CD14-positive monocyte (primary cell): ENCODE data around the gene ANKAR. TPM values are rescaled to one million over a fixed set of nuclear protein-coding genes. Genes with fewer than 3 reads are reported as not detected.

Experiments
- DNase-seq, 3 donors: peaks; one replicate each; pipeline ENCODE4 v3.0.0-alpha.2; 2011 to 2022
- H2AFZ ChIP-seq: 2 replicates; pipeline ENCODE4 v1.6.0; 2012; ENCODE audit warnings: mild to moderate bottlenecking, low read depth, low read length, inconsistent platforms; ENCODE audit not compliant: insufficient read depth, poor library complexity, severe bottlenecking
- H3K27ac ChIP-seq, 2 donors: 1 replicate in 1 of 2; 2 replicates in 1 of 2; pipeline ENCODE4 v1.5.1; 2012 to 2013; ENCODE audit warnings: low read length in 2 of 2, control low read depth in 1 of 2, inconsistent platforms in 1 of 2, low read depth in 1 of 2, mild to moderate bottlenecking in 1 of 2
- H3K27me3 ChIP-seq, 2 donors: one replicate each; pipeline versions ENCODE4 v1.6.0 to v1.6.1; 2011 to 2013; ENCODE audit warnings: low read length in 2 of 2; ENCODE audit not compliant: control insufficient read depth in 2 of 2, insufficient read depth in 2 of 2
- H3K36me3 ChIP-seq, 2 donors: replicated peaks in 1 of 2; 1 replicate in 1 of 2; 2 replicates in 1 of 2; pipeline versions ENCODE4 v1.5.1 to v1.6.1; 2012 to 2013; ENCODE audit warnings: low read length in 2 of 2, control low read depth in 1 of 2, inconsistent platforms in 1 of 2, mild to moderate bottlenecking in 1 of 2; ENCODE audit not compliant: insufficient read depth in 2 of 2, control insufficient read depth in 1 of 2
- H3K4me1 ChIP-seq, 2 donors: 1 replicate in 1 of 2; 2 replicates in 1 of 2; pipeline versions ENCODE4 v1.5.1 to v1.6.1; 2012 to 2013; ENCODE audit warnings: low read length in 2 of 2, control low read depth in 1 of 2, inconsistent platforms in 1 of 2, mild to moderate bottlenecking in 1 of 2, moderate library complexity in 1 of 2; ENCODE audit not compliant: insufficient read depth in 2 of 2, control insufficient read depth in 1 of 2
- H3K4me2 ChIP-seq: replicated peaks from 2 replicates; pipeline ENCODE3; 2012; ENCODE audit warnings: low read length, moderate library complexity, mild to moderate bottlenecking; ENCODE audit not compliant: poor library complexity, severe bottlenecking; ENCODE audit errors: extremely low read depth
- H3K4me3 ChIP-seq, 3 experiments: fragments of 200-600 bp in 1 of 3; sonication (generic) in 1 of 3; replicated peaks in 1 of 3; 1 replicate in 2 of 3; 2 replicates in 1 of 3; pipeline ENCODE4 v1.5.1; 2011 to 2013; ENCODE audit warnings: low read length in 3 of 3, mild to moderate bottlenecking in 3 of 3, control low read depth in 2 of 3, low read depth in 2 of 3, inconsistent platforms in 1 of 3, moderate library complexity in 1 of 3
- H3K79me2 ChIP-seq: 2 replicates; pipeline ENCODE4 v1.6.0; 2012; ENCODE audit warnings: mild to moderate bottlenecking, control low read depth, inconsistent platforms, low read length, moderate library complexity; ENCODE audit not compliant: insufficient read depth
- H3K9ac ChIP-seq: 2 replicates; pipeline ENCODE4 v1.6.0; 2017; ENCODE audit warnings: low read length, mild to moderate bottlenecking; ENCODE audit not compliant: insufficient read depth, poor library complexity, severe bottlenecking
- H3K9me3 ChIP-seq, 2 donors: replicated peaks in 1 of 2; 1 replicate in 1 of 2; 2 replicates in 1 of 2; pipeline versions ENCODE4 v1.5.1 to v1.6.1; 2012 to 2013; ENCODE audit warnings: low read length in 2 of 2, control low read depth in 1 of 2; ENCODE audit not compliant: control insufficient read depth in 1 of 2, insufficient read depth in 1 of 2
- H4K20me1 ChIP-seq: 2 replicates; pipeline ENCODE4 v1.6.0; 2012; ENCODE audit warnings: mild to moderate bottlenecking, low read length, control low read depth, moderate library complexity; ENCODE audit not compliant: insufficient read depth
- H3K27ac Mint-ChIP-seq, 7 donors: one replicate each; pipeline ENCODE4 v1.8.0; 2020; ENCODE audit warnings: mild to moderate bottlenecking in 7 of 7, mixed read lengths in 7 of 7, moderate library complexity in 6 of 7, inconsistent platforms in 2 of 7
- H3K27me3 Mint-ChIP-seq, 3 donors: one replicate each; pipeline ENCODE4 v1.8.0; 2021 to 2022; ENCODE audit warnings: low read depth in 3 of 3, mild to moderate bottlenecking in 3 of 3, mixed read lengths in 3 of 3, moderate library complexity in 3 of 3, inconsistent platforms in 1 of 3
- H3K36me3 Mint-ChIP-seq, 2 donors: one replicate each; pipeline ENCODE4 v1.8.0; 2020; ENCODE audit warnings: mixed read lengths in 2 of 2, inconsistent platforms in 1 of 2, mild to moderate bottlenecking in 1 of 2
- H3K4me1 Mint-ChIP-seq: one replicate; pipeline ENCODE4 v1.8.0; 2020; ENCODE audit warnings: mild to moderate bottlenecking, mixed read lengths
- H3K4me3 Mint-ChIP-seq, 2 donors: one replicate each; pipeline ENCODE4 v1.8.0; 2020; ENCODE audit warnings: mild to moderate bottlenecking in 2 of 2, mixed read lengths in 2 of 2, moderate library complexity in 1 of 2
- H3K9me3 Mint-ChIP-seq, 7 donors: one replicate each; pipeline ENCODE4 v1.8.0; 2020 to 2022; ENCODE audit warnings: mixed read lengths in 7 of 7, mild to moderate bottlenecking in 6 of 7, moderate library complexity in 6 of 7, inconsistent platforms in 2 of 7
- WGBS: methylation state at CpG from one replicate; pipeline ENCODE4 v1.1.5; 2013; ENCODE audit warnings: missing lambda C conversion rate; ENCODE audit not compliant: insufficient coverage; 5-methylcytosine and 5-hydroxymethylcytosine counted together
- intact Hi-C, 2 donors: fragments of 100-400 bp; cut with micrococcal nuclease; formaldehyde crosslinking; loops; one replicate each; pipeline versions ENCODE4 v1.15.0 to v1.15.1; 2023
- polyA plus RNA-seq, 3 donors: library from polyadenylated mRNA; depleted of rRNA in 1 of 3; unstranded in 2 of 3; stranded (reverse) in 1 of 3; fragments of 300-500 nt in 2 of 3; fragments of >200 nt in 1 of 3; fragmentation: Illumina TruSeq in 2 of 3; gene quantifications; 1 replicate in 2 of 3; 2 replicates in 1 of 3; pipeline ENCODE4 v1.2.3, GENCODE V29; 2012 to 2021
- TF ChIP-seq, protein P1 (sequence below): fragments of 200-600 bp; IDR thresholded peaks from one replicate; pipeline ENCODE4 v1.8.0; 2022; ENCODE audit warnings: antibody characterized with exemption, mild to moderate bottlenecking

ANKAR gene
- polyA plus RNA-seq, 3 donors = 1.1 to 2.3 (median 1.4) TPM

DNA sequence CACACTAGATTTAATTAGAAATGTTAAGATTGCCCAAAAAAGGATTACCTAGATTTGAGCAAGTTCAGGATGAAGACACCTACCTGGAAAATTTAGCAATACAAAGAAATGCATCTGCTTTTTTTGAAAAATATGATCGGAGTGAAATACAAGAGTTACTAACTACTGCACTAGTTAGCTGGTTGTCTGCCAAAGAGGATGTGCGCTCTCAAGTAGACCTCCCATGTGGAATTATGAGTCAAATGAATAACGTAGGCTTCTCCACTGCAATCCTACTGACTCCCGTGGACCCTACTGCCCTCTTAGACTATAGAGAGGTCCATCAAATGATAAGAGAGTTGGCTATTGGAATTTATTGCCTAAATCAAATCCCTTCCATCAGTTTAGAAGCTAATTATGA, 2.0 kb downstream of the ANKAR start:
- intact Hi-C loops = no loop called here
- no peak overlapping the region for H2AFZ ChIP-seq
- H3K4me1 ChIP-seq = peaks cover 15 to 18% of the 10 kb centered on the region in 2 donors
- Mint-ChIP-seq H3K27me3 (no peaks in the 10 kb centered on the region), H3K27ac (no peak overlapping the region), H3K9me3 (peaks cover 0 to 9% (median 4%) of the 10 kb centered on the region in 7 donors), H3K4me1 (peaks cover 34% of the 10 kb centered on the region), H3K4me3 (no peak overlapping the region), H3K36me3 (peaks cover 16 to 21% of the 10 kb centered on the region in 2 donors)
- no peak overlapping the region for H3K4me3 ChIP-seq
- H3K27me3 ChIP-seq = no peaks in the 10 kb centered on the region
- no peak overlapping the region for H3K4me2 ChIP-seq
- H4K20me1 ChIP-seq = no peaks in the 10 kb centered on the region
- WGBS = no CpG with 5 or more reads among the region's 4 CpGs
- peaks cover 8 to 13% of the 10 kb centered on the region in 2 donors for H3K36me3 ChIP-seq
- no peak overlapping the region for H3K9ac ChIP-seq
- no peaks in the 10 kb centered on the region for H3K9me3 ChIP-seq
- TF ChIP-seq, protein P1, sequence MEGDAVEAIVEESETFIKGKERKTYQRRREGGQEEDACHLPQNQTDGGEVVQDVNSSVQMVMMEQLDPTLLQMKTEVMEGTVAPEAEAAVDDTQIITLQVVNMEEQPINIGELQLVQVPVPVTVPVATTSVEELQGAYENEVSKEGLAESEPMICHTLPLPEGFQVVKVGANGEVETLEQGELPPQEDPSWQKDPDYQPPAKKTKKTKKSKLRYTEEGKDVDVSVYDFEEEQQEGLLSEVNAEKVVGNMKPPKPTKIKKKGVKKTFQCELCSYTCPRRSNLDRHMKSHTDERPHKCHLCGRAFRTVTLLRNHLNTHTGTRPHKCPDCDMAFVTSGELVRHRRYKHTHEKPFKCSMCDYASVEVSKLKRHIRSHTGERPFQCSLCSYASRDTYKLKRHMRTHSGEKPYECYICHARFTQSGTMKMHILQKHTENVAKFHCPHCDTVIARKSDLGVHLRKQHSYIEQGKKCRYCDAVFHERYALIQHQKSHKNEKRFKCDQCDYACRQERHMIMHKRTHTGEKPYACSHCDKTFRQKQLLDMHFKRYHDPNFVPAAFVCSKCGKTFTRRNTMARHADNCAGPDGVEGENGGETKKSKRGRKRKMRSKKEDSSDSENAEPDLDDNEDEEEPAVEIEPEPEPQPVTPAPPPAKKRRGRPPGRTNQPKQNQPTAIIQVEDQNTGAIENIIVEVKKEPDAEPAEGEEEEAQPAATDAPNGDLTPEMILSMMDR = no peak
- H3K79me2 ChIP-seq = no peaks in the 10 kb centered on the region
- DNase-seq = no peak
- no peak overlapping the region for H3K27ac ChIP-seq

DNA sequence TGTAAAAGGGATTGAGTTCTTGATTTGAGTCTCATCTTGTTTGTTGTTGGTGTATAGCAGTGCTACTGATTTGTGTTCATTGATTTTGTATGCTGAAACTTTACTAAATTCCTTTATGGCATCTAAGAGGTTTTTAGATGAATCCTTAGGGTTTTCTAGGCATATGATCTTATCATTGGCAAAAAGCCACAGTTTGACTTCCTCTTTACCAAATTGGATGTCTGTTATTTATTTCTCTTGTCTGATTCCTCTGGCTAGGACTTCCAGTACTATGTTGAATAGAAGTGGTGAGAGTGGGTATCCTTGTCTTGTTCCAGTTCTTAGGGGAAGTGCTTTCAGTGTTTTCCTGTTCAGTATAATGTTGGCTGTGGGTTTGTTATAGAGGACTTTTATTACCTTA, 4.8 kb downstream of the ANKAR start:
- Histone ChIP-seq H3K4me3 (no peak overlapping the region), H2AFZ (no peak overlapping the region), H3K36me3 (no peaks in the 10 kb centered on the region), H3K27ac (no peak overlapping the region), H3K79me2 (no peaks in the 10 kb centered on the region), H3K4me1 (peaks cover 8 to 12% of the 10 kb centered on the region in 2 donors), H3K27me3 (no peaks in the 10 kb centered on the region), H3K9me3 (no peaks in the 10 kb centered on the region), H3K9ac (no peak overlapping the region), H3K4me2 (no peak overlapping the region), H4K20me1 (no peaks in the 10 kb centered on the region)
- Mint-ChIP-seq H3K36me3 (peaks cover 7 to 8% of the 10 kb centered on the region in 2 donors), H3K27me3 (no peaks in the 10 kb centered on the region), H3K4me1 (peaks cover 25% of the 10 kb centered on the region), H3K27ac (no peak overlapping the region), H3K4me3 (no peak overlapping the region), H3K9me3 (peaks cover 0 to 9% (median 4%) of the 10 kb centered on the region in 7 donors)
- TF ChIP-seq, protein P1 = no peak
- peak in 1 of 3 donors; percentile 19 for DNase-seq
- intact Hi-C loops = no loop called here
